HCT116 (cell line): Measurements from ENCODE around the gene UNC93B1. TPM values are rescaled to one million over a fixed set of nuclear protein-coding genes. Genes with fewer than 3 reads are reported as not detected.

Source experiments
- ATAC-seq: fragments of 200-7000 bp; cut with Tn5 transposase; 2 replicates; pipeline ENCODE4 v1.9.1; 2020; ENCODE audit warnings: mild to moderate bottlenecking, moderate library complexity
- BruUV-seq: library from RNA; stranded (reverse); fragments of 400-500 nt; replicated peaks from 2 replicates; lab custom pipeline; 2021; lab: Mats Ljungman, UMichigan
- CTCF ChIA-PET: fragments of 300-600 bp; sonication (Branson Sonifier 250); formaldehyde crosslinking; loops from one replicate; lab custom pipeline; 2021; ENCODE audit warnings: antibody characterized with exemption; lab: Charles Lee
- POLR2A ChIA-PET: fragments of 300-600, 350-600 bp; sonication (Branson Sonifier 250); formaldehyde crosslinking; loops from one replicate; lab custom pipeline; 2021; ENCODE audit warnings: antibody characterized with exemption; lab: Charles Lee
- RAD21 ChIA-PET, 2 experiments: fragments of 300-600 bp; sonication (Branson Sonifier 250); formaldehyde crosslinking; loops; one replicate each; lab custom pipeline; 2023; ENCODE audit warnings: low total read pairs in 2 of 2; ENCODE audit not compliant: uncharacterized antibody in 2 of 2, unreplicated experiment in 2 of 2, low non-redundant PET in 1 of 2; lab: Charles Lee
- DNase-seq: peaks from one replicate; pipeline ENCODE4 v3.0.0-alpha.2; 2010; ENCODE audit warnings: low read depth, low spot score
- H2AFZ ChIP-seq: fragments of 200-600 bp; shearing (Covaris generic), sonication (generic); 2 replicates; pipeline ENCODE4 v1.6.1; 2017; ENCODE audit warnings: low read depth, mixed run types, mixed read lengths, antibody characterized with exemption, low read length; ENCODE audit not compliant: poor library complexity, severe bottlenecking
- H3K27ac ChIP-seq: 2 replicates; pipeline ENCODE4 v1.5.1; 2012; ENCODE audit warnings: low read depth, low read length
- H3K27me3 ChIP-seq: fragments of 200-600 bp; sonication (generic); 2 replicates; pipeline ENCODE4 v1.6.1; 2016; ENCODE audit warnings: mixed run types, low read length, mixed read lengths; ENCODE audit not compliant: insufficient read depth
- H3K36me3 ChIP-seq, 2 experiments: fragments of 200-500 bp in 1 of 2; fragments of 200-600 bp in 1 of 2; sonication (Bioruptor generic) in 1 of 2; sonication (generic) in 1 of 2; 2 replicates each; pipeline versions ENCODE4 v1.5.1 to v1.6.1; 2014 to 2016; ENCODE audit warnings: low read length in 2 of 2, inconsistent platforms in 1 of 2, mixed read lengths in 1 of 2, mixed run types in 1 of 2; ENCODE audit not compliant: insufficient read depth in 2 of 2, control insufficient read depth in 1 of 2
- H3K4me1 ChIP-seq, 2 experiments: fragments of 200-600 bp in 1 of 2; sonication (generic) in 1 of 2; 2 replicates each; pipeline versions ENCODE4 v1.5.1 to v1.6.1; 2012 to 2017; ENCODE audit warnings: low read length in 2 of 2, inconsistent platforms in 1 of 2, mild to moderate bottlenecking in 1 of 2, mixed read lengths in 1 of 2, mixed run types in 1 of 2, moderate library complexity in 1 of 2; ENCODE audit not compliant: insufficient read depth in 2 of 2, control insufficient read depth in 1 of 2
- H3K4me2 ChIP-seq: fragments of 200-600 bp; sonication (generic); 2 replicates; pipeline ENCODE4 v1.6.1; 2017; ENCODE audit warnings: mixed run types, low read length, mixed read lengths
- H3K4me3 ChIP-seq, 2 experiments: fragments of 200-600 bp in 1 of 2; sonication (generic) in 1 of 2; replicated peaks in 1 of 2; 2 replicates each; pipeline ENCODE4 v1.5.1; 2011 to 2016; ENCODE audit warnings: low read length in 2 of 2, control low read depth in 1 of 2, low read depth in 1 of 2, mild to moderate bottlenecking in 1 of 2, mixed read lengths in 1 of 2, mixed run types in 1 of 2
- H3K79me2 ChIP-seq: fragments of 200-600 bp; sonication (generic); 2 replicates; pipeline ENCODE4 v1.6.1; 2017; ENCODE audit warnings: mild to moderate bottlenecking, mixed run types, low read length, moderate library complexity, mixed read lengths; ENCODE audit not compliant: insufficient read depth
- H3K9ac ChIP-seq: fragments of 200-600 bp; sonication (generic); 2 replicates; pipeline ENCODE4 v1.6.1; 2016; ENCODE audit warnings: low read length, mixed read lengths
- H3K9me2 ChIP-seq: fragments of 200-600 bp; sonication (generic), shearing (Covaris generic); 2 replicates; pipeline ENCODE4 v1.6.1; 2017; ENCODE audit warnings: mixed run types, mild to moderate bottlenecking, moderate library complexity; ENCODE audit not compliant: insufficient read depth
- H3K9me3 ChIP-seq, 2 experiments: fragments of 200-500 bp in 1 of 2; fragments of 200-600 bp in 1 of 2; sonication (Bioruptor generic) in 1 of 2; sonication (generic) in 1 of 2; 2 replicates each; pipeline ENCODE4 v1.6.1; 2014 to 2017; ENCODE audit warnings: low read length in 2 of 2, mixed read lengths in 2 of 2, inconsistent platforms in 1 of 2, low read depth in 1 of 2, mild to moderate bottlenecking in 1 of 2, mixed run types in 1 of 2, moderate library complexity in 1 of 2; ENCODE audit not compliant: control insufficient read depth in 1 of 2, insufficient read depth in 1 of 2
- H4K20me1 ChIP-seq: fragments of 200-600 bp; sonication (generic), shearing (Covaris generic); 2 replicates; pipeline ENCODE4 v1.6.1; 2017; ENCODE audit warnings: mixed run types, mild to moderate bottlenecking, moderate library complexity; ENCODE audit not compliant: insufficient read depth
- CBX3 ChIP-seq: IDR thresholded peaks from 2 replicates; pipeline ENCODE4 v1.6.1; 2012; ENCODE audit warnings: low read depth
- CEBPB ChIP-seq: IDR thresholded peaks from 2 replicates; pipeline ENCODE4 v1.6.1; 2012; ENCODE audit warnings: low read depth
- CTCF ChIP-seq, 3 experiments: fragments of 200-600 bp in 1 of 3; sonication (generic) in 1 of 3; IDR thresholded peaks in 2 of 3; conservative IDR thresholded peaks in 1 of 3; 2 replicates each; pipeline ENCODE4 v1.5.1; 2012 to 2017; ENCODE audit warnings: low read depth in 2 of 3, low read length in 2 of 3, antibody characterized with exemption in 1 of 3, borderline replicate concordance in 1 of 3, control low read depth in 1 of 3, mild to moderate bottlenecking in 1 of 3, mixed read lengths in 1 of 3, mixed run types in 1 of 3, moderate library complexity in 1 of 3; ENCODE audit not compliant: insufficient read depth in 1 of 3
- EGR1 ChIP-seq: IDR thresholded peaks from 2 replicates; pipeline ENCODE4 v1.6.1; 2012; ENCODE audit warnings: low read depth
- ELF1 ChIP-seq: IDR thresholded peaks from 2 replicates; pipeline ENCODE4 v1.6.1; 2012; ENCODE audit warnings: low read depth, borderline replicate concordance
- EZH2 ChIP-seq: fragments of 200-600 bp; sonication (generic); IDR thresholded peaks from 2 replicates; pipeline ENCODE4 v1.6.1; 2017; ENCODE audit warnings: antibody characterized with exemption, mixed run types
- EZH2phosphoT487 ChIP-seq: fragments of 200-600 bp; IDR thresholded peaks from 2 replicates; pipeline ENCODE4 v1.6.1; 2018; ENCODE audit warnings: antibody characterized with exemption, borderline replicate concordance
- FOSL1 ChIP-seq: IDR thresholded peaks from 2 replicates; pipeline ENCODE4 v1.6.1; 2012; ENCODE audit warnings: low read depth
- POLR2A ChIP-seq: IDR thresholded peaks from 2 replicates; pipeline ENCODE4 v1.7.0; 2011; ENCODE audit warnings: borderline replicate concordance; ENCODE audit not compliant: insufficient read depth, insufficient read length; ENCODE audit errors: extremely low read depth
- RAD21 ChIP-seq: IDR thresholded peaks from 2 replicates; pipeline ENCODE4 v1.6.1; 2012; ENCODE audit warnings: low read depth, mild to moderate bottlenecking
- SIN3A ChIP-seq: IDR thresholded peaks from 2 replicates; pipeline ENCODE4 v1.6.1; 2012; ENCODE audit warnings: low read depth
- SP1 ChIP-seq: IDR thresholded peaks from 2 replicates; pipeline ENCODE4 v1.6.1; 2012; ENCODE audit warnings: low read depth
- SRF ChIP-seq: IDR thresholded peaks from 2 replicates; pipeline ENCODE4 v1.6.1; 2012; ENCODE audit warnings: low read depth
- ZFX ChIP-seq: fragments of 450-650 bp; IDR thresholded peaks from 2 replicates; pipeline ENCODE4 v1.6.1; 2017
- ZNF274 ChIP-seq: fragments of 200-500 bp; sonication (Bioruptor generic); IDR thresholded peaks from 2 replicates; pipeline ENCODE4 v1.6.1; 2014; ENCODE audit warnings: mild to moderate bottlenecking, low read depth, low read length, inconsistent platforms
- intact Hi-C: fragments of 100-400 bp; cut with micrococcal nuclease; formaldehyde crosslinking; loops from 2 replicates; pipeline ENCODE4 v1.10.0; 2022
- total RNA-seq: library from RNA; stranded (reverse); gene quantifications from one replicate; pipeline ENCODE4 v1.2.1, GENCODE V29; 2021; ENCODE audit not compliant: unreplicated experiment
- TF ChIP-seq, protein P1 (sequence below): IDR thresholded peaks from 2 replicates; pipeline ENCODE4 v1.6.1; 2012
- TF ChIP-seq, protein P2 (sequence below): IDR thresholded peaks from 2 replicates; pipeline ENCODE4 v1.6.1; 2012

The UNC93B1 gene
- total RNA-seq, 1 experiment from 2014 or later, result 72.9 TPM

- BruUV-seq, result no TSS peak
- H3K27ac ChIP-seq, result peak overlapping the region; percentile 77
- POLR2A ChIA-PET, result no interaction called here
Measured at GRCh38 chr11:68002575-68002937, 1.3 kb downstream of the UNC93B1 start.

GRCh38 chr11:67999704-68000103, 4.2 kb downstream of the UNC93B1 start:
- Histone ChIP-seq H3K9ac (no peak overlapping the region), H3K36me3 (no peaks in the 10 kb centered on the region), H3K27ac (no peak overlapping the region), H3K9me3 (no peaks in the 10 kb centered on the region), H3K4me1 (peaks cover 25 to 39% of the 10 kb centered on the region in 2 experiments), H3K79me2 (0 out of 2 replicates have a peak, but pooled peaks cover 4% of the 10 kb centered on the region), H4K20me1 (no peaks in the 10 kb centered on the region), H3K27me3 (no peaks in the 10 kb centered on the region), H3K4me2 (no peak overlapping the region), H3K4me3 (no peak overlapping the region), H3K9me2 (no peaks in the 10 kb centered on the region), H2AFZ (no peak overlapping the region)
- no peak for ATAC-seq
- RAD21 ChIA-PET, result no interaction called here
- intact Hi-C loops, result loop anchor here (10.0 kb wide), 1 partner anchor 145 kb away; no protein-coding TSS in a partner anchor
- POLR2A ChIA-PET, result no interaction called here
- DNase-seq, result no peak
- CTCF ChIA-PET, result no interaction called here
- BruUV-seq, result no TSS peak
- no peak for TF ChIP-seq RAD21
- no peak for TF ChIP-seq SP1
- no peak for TF ChIP-seq FOSL1
- TF ChIP-seq EGR1, result no peak
- no peak for TF ChIP-seq SIN3A
- TF ChIP-seq, protein P1, sequence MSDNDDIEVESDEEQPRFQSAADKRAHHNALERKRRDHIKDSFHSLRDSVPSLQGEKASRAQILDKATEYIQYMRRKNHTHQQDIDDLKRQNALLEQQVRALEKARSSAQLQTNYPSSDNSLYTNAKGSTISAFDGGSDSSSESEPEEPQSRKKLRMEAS, result no peak
- TF ChIP-seq EZH2phosphoT487, result no peak
- TF ChIP-seq CTCF (IDR thresholded peaks at IDR 0.05 in 2 of 3, conservative IDR thresholded peaks at IDR 0.05 in 1 of 3; ENCODE audit: borderline replicate concordance in 1 of 3, insufficient read depth in 1 of 3, low read depth in 2 of 3, low read length in 2 of 3), result no peak
- TF ChIP-seq ELF1, result no peak
- no peak for TF ChIP-seq EZH2
- TF ChIP-seq, protein P2, sequence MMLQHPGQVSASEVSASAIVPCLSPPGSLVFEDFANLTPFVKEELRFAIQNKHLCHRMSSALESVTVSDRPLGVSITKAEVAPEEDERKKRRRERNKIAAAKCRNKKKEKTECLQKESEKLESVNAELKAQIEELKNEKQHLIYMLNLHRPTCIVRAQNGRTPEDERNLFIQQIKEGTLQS, result no peak

More at GRCh38 chr11:68002575-68002937, 1.3 kb downstream of the UNC93B1 start:
- RAD21 ChIA-PET, result no interaction called here
- CTCF ChIA-PET, result interaction anchor here (1.2 kb wide), 1 partner anchor 47 kb away, joined by 3 read pairs; no protein-coding TSS in a partner anchor
- H3K79me2 ChIP-seq, result 0 out of 2 replicates have a peak, but pooled peaks cover 4% of the 10 kb centered on the region
- TF ChIP-seq POLR2A (no peak), SRF (no peak), ZFX (no peak), ZNF274 (no peak), ELF1 (no peak), CBX3 (no peak), FOSL1 (no peak), CEBPB (no peak), RAD21 (no peak), EGR1 (no peak), EZH2 (no peak)
- TF ChIP-seq, protein P2, result no peak
- TF ChIP-seq, protein P1, result no peak
- TF ChIP-seq, all 23 proteins: peak for 0
- H3K27me3 ChIP-seq, result no peaks in the 10 kb centered on the region
- ATAC-seq (no peak), DNase-seq (no peak)
- intact Hi-C loops, result no loop called here
- H3K36me3 ChIP-seq, result no peaks in the 10 kb centered on the region
- H3K9me2 ChIP-seq, result no peaks in the 10 kb centered on the region
- H2AFZ ChIP-seq, result no peak overlapping the region
- H3K4me1 ChIP-seq, result peaks cover 13 to 32% of the 10 kb centered on the region in 2 experiments
- H4K20me1 ChIP-seq, result no peaks in the 10 kb centered on the region
- H3K9ac ChIP-seq, result peak overlapping the region; percentile 78; the same call in 1 of the 2 replicates
- H3K4me3 ChIP-seq, result peak overlapping the region; percentile 58 to 78
- H3K9me3 ChIP-seq, result no peaks in the 10 kb centered on the region
- H3K4me2 ChIP-seq, result peak overlapping the region; percentile 98
